Natural killer cell (primary cell): ENCODE data around the gene VSIG10L2. TPM values are rescaled to one million over a fixed set of nuclear protein-coding genes. Genes with fewer than 3 reads are reported as not detected.

Experiments used
- ATAC-seq, 3 donors: fragments of 150-1000 bp in 2 of 3; fragments of 200-7000 bp in 1 of 3; cut with Tn5 transposase; 1 replicate in 1 of 3; 2 replicates in 2 of 3; pipeline ENCODE4 v1.10.0; 2021; ENCODE audit warnings: mild to moderate bottlenecking in 2 of 3, moderate library complexity in 2 of 3
- DNase-seq, 2 donors: peaks; one replicate each; pipeline versions ENCODE4 v3.0.0 to v3.0.0-alpha.2; 2013 to 2021; ENCODE audit warnings: mixed read lengths in 1 of 2
- H3K27ac ChIP-seq: one replicate; pipeline ENCODE4 v1.5.1; 2013; ENCODE audit warnings: mild to moderate bottlenecking, low read length
- H3K27me3 ChIP-seq: one replicate; pipeline ENCODE4 v1.6.1; 2013; ENCODE audit warnings: low read length; ENCODE audit not compliant: control insufficient read depth, insufficient read depth
- H3K36me3 ChIP-seq: one replicate; pipeline ENCODE4 v1.6.1; 2013; ENCODE audit warnings: low read length; ENCODE audit not compliant: control insufficient read depth, insufficient read depth
- H3K4me1 ChIP-seq: one replicate; pipeline ENCODE4 v1.6.1; 2013; ENCODE audit warnings: low read length; ENCODE audit not compliant: control insufficient read depth, insufficient read depth
- H3K4me3 ChIP-seq: one replicate; pipeline ENCODE4 v1.5.1; 2013; ENCODE audit warnings: low read length
- H3K9me3 ChIP-seq: one replicate; pipeline ENCODE4 v1.6.1; 2013; ENCODE audit warnings: low read length; ENCODE audit not compliant: control insufficient read depth, insufficient read depth
- H3K27ac Mint-ChIP-seq, 2 donors: one replicate each; pipeline ENCODE4 v1.8.0; 2022; ENCODE audit warnings: mild to moderate bottlenecking in 2 of 2, mixed read lengths in 2 of 2, moderate library complexity in 1 of 2
- H3K27me3 Mint-ChIP-seq, 2 donors: one replicate each; pipeline ENCODE4 v1.8.0; 2022; ENCODE audit warnings: low read depth in 2 of 2, mixed read lengths in 2 of 2
- H3K36me3 Mint-ChIP-seq: one replicate; pipeline ENCODE4 v1.8.0; 2022; ENCODE audit warnings: mixed read lengths
- H3K4me1 Mint-ChIP-seq, 2 donors: one replicate each; pipeline ENCODE4 v1.8.0; 2022; ENCODE audit warnings: mixed read lengths in 2 of 2
- H3K4me3 Mint-ChIP-seq: one replicate; pipeline ENCODE4 v1.8.0; 2022; ENCODE audit warnings: mild to moderate bottlenecking, moderate library complexity, mixed read lengths
- H3K9me3 Mint-ChIP-seq, 2 donors: one replicate each; pipeline ENCODE4 v1.8.0; 2022; ENCODE audit warnings: mixed read lengths in 2 of 2
- WGBS: methylation state at CpG from one replicate; pipeline ENCODE4 v1.1.7; 2013; ENCODE audit warnings: missing lambda C conversion rate; ENCODE audit not compliant: insufficient coverage; 5-methylcytosine and 5-hydroxymethylcytosine counted together
- intact Hi-C: fragments of 100-400 bp; cut with micrococcal nuclease; formaldehyde crosslinking; loops from one replicate; pipeline ENCODE4 v1.14.2; 2022
- total RNA-seq, 4 donors: library from RNA; stranded (reverse); fragments of 120-200 nt in 1 of 4; gene quantifications; one replicate each; pipeline versions ENCODE4 v1.2.3 to v1.2.4, GENCODE V29; 2013 to 2022
- TF ChIP-seq, protein P1 (sequence below): fragments of 200-600 bp; IDR thresholded peaks from one replicate; pipeline ENCODE4 v1.8.0; 2022; ENCODE audit warnings: antibody characterized with exemption

Gene VSIG10L2
- total RNA-seq, 3 donors from 2014 or later (not counting 1 experiment from before 2014, with no cell fraction given) = not detected

GRCh38 chr11:125921042-125921441 is 24.8 kb upstream of the VSIG10L2 start:
- H3K27me3 ChIP-seq = no peaks in the 10 kb centered on the region
- peaks cover 14 to 29% of the 10 kb centered on the region in 2 donors for H3K27me3 Mint-ChIP-seq
- no peak overlapping the region for H3K4me3 Mint-ChIP-seq
- no peaks in the 10 kb centered on the region for H3K36me3 ChIP-seq
- 73% methylated on average over 9 of the region's 9 CpGs for WGBS
- no peak overlapping the region for H3K27ac Mint-ChIP-seq
- H3K4me1 ChIP-seq = no peaks in the 10 kb centered on the region
- DNase-seq = no peak
- intact Hi-C loops = loop anchor here (5.0 kb wide), 1 partner anchor 1071 kb away; no protein-coding TSS in a partner anchor
- H3K4me3 ChIP-seq = no peak overlapping the region
- TF ChIP-seq, protein P1, sequence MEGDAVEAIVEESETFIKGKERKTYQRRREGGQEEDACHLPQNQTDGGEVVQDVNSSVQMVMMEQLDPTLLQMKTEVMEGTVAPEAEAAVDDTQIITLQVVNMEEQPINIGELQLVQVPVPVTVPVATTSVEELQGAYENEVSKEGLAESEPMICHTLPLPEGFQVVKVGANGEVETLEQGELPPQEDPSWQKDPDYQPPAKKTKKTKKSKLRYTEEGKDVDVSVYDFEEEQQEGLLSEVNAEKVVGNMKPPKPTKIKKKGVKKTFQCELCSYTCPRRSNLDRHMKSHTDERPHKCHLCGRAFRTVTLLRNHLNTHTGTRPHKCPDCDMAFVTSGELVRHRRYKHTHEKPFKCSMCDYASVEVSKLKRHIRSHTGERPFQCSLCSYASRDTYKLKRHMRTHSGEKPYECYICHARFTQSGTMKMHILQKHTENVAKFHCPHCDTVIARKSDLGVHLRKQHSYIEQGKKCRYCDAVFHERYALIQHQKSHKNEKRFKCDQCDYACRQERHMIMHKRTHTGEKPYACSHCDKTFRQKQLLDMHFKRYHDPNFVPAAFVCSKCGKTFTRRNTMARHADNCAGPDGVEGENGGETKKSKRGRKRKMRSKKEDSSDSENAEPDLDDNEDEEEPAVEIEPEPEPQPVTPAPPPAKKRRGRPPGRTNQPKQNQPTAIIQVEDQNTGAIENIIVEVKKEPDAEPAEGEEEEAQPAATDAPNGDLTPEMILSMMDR = no peak
- H3K36me3 Mint-ChIP-seq = no peaks in the 10 kb centered on the region
- no peaks in the 10 kb centered on the region for H3K9me3 ChIP-seq
- no peaks in the 10 kb centered on the region for H3K9me3 Mint-ChIP-seq
- H3K4me1 Mint-ChIP-seq = peaks cover 0 to 4% of the 10 kb centered on the region in 2 donors
- no peak overlapping the region for H3K27ac ChIP-seq
- ATAC-seq = no peak

GRCh38 chr11:125922156-125922555 is 23.7 kb upstream of the VSIG10L2 start:
- no peaks in the 10 kb centered on the region for H3K36me3 Mint-ChIP-seq
- H3K27me3 ChIP-seq = no peaks in the 10 kb centered on the region
- no peaks in the 10 kb centered on the region for H3K36me3 ChIP-seq
- 78% methylated on average over 3 of the region's 3 CpGs for WGBS
- H3K27ac ChIP-seq = no peak overlapping the region
- peaks cover 0 to 4% of the 10 kb centered on the region in 2 donors for H3K4me1 Mint-ChIP-seq
- no peak overlapping the region for H3K4me3 ChIP-seq
- DNase-seq = no peak
- TF ChIP-seq, protein P1 = no peak
- H3K27ac Mint-ChIP-seq = no peak overlapping the region
- no peak for ATAC-seq
- H3K9me3 ChIP-seq = no peaks in the 10 kb centered on the region
- H3K4me3 Mint-ChIP-seq = no peak overlapping the region
- H3K9me3 Mint-ChIP-seq = no peaks in the 10 kb centered on the region
- no peaks in the 10 kb centered on the region for H3K4me1 ChIP-seq
- intact Hi-C loops = loop anchor here (5.0 kb wide), 1 partner anchor 1070 kb away; no protein-coding TSS in a partner anchor
- peaks cover 13 to 27% of the 10 kb centered on the region in 2 donors for H3K27me3 Mint-ChIP-seq

DNA sequence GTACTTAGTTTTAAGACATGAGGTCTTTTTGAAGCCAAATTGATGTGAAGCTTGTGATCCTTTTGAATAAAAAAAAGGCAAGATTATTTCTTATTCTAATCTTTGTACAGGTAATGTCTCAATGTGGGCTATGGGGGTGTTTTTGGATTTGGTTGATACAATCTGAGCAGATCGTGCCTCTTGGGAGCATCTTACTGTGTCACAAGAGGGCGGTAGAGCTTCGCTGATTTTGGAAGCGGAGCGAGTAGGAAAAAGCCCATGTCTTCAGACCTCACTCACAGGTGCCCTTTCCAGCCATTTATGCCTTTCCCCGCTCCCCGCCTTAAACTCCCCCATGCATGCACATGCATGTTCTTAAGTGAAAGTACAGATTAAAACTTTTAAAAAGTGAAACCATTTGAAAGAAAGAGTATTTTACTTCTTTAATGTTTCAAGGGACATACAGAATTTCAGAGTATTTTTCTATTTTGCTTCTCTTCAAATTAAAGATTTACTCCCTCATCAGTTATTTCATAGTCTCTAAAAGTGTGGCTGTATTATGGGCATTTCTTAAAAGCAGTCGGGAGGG is 22.7 kb upstream of the VSIG10L2 start:
- Histone ChIP-seq H3K4me1 (no peaks in the 10 kb centered on the region), H3K27ac (no peak overlapping the region), H3K9me3 (no peaks in the 10 kb centered on the region), H3K36me3 (no peaks in the 10 kb centered on the region), H3K27me3 (no peaks in the 10 kb centered on the region), H3K4me3 (no peak overlapping the region)
- Mint-ChIP-seq H3K27me3 (peaks cover 13 to 27% of the 10 kb centered on the region in 2 donors), H3K4me1 (peaks cover 0 to 4% of the 10 kb centered on the region in 2 donors), H3K27ac (no peak overlapping the region), H3K4me3 (no peak overlapping the region), H3K36me3 (no peaks in the 10 kb centered on the region), H3K9me3 (no peaks in the 10 kb centered on the region)
- peak in 1 of 3 donors; percentile 60 for ATAC-seq
- intact Hi-C loops = loop anchor here (5.0 kb wide), 1 partner anchor 1069 kb away; no protein-coding TSS in a partner anchor
- peak in 1 of 2 donors; percentile 80 for DNase-seq
- TF ChIP-seq, protein P1 = peak; percentile 32
- 3% methylated on average over 5 of the region's 8 CpGs for WGBS
